ENCODE measurements around the gene EPS8. TPM values are rescaled to one million over a fixed set of nuclear protein-coding genes. Genes with fewer than 3 reads are reported as not detected.
"Not testable (repeated sequence)": the region's sequence is repeated elsewhere in the genome, so short reads cannot be mapped to it uniquely, and the experiment has no call there.

Gene EPS8
- total RNA-seq, 1 donor from 2014 or later: 58.2 TPM

DNA sequence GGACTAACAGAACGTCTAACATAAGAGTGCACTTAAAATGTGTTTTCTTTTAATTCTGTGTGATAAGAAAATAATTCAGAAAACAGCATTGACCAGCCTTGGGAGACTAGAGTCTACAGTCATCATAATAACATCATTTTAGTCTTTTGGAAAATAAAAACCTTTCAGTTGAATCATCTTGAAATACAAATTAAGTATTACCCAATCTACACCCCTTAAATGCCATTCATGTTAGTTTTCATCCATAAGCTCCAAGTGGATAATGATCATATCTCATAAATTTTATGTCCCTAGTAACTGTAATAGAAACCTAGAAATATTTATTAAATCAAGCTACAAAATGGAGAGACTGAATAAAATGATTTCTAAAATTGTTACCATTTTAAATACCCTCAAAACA is 32.4 kb downstream of the EPS8 start:
- no peak for ATAC-seq
- TF ChIP-seq, protein P1, sequence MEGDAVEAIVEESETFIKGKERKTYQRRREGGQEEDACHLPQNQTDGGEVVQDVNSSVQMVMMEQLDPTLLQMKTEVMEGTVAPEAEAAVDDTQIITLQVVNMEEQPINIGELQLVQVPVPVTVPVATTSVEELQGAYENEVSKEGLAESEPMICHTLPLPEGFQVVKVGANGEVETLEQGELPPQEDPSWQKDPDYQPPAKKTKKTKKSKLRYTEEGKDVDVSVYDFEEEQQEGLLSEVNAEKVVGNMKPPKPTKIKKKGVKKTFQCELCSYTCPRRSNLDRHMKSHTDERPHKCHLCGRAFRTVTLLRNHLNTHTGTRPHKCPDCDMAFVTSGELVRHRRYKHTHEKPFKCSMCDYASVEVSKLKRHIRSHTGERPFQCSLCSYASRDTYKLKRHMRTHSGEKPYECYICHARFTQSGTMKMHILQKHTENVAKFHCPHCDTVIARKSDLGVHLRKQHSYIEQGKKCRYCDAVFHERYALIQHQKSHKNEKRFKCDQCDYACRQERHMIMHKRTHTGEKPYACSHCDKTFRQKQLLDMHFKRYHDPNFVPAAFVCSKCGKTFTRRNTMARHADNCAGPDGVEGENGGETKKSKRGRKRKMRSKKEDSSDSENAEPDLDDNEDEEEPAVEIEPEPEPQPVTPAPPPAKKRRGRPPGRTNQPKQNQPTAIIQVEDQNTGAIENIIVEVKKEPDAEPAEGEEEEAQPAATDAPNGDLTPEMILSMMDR (IDR thresholded peaks at IDR 0.05): no peak
- no peak for DNase-seq
- Histone ChIP-seq H3K36me3 (no peaks in the 10 kb centered on the region), H3K4me1 (no peaks in the 10 kb centered on the region), H3K27me3 (no peaks in the 10 kb centered on the region), H3K27ac (no peak overlapping the region), H3K9me3 (no peaks in the 10 kb centered on the region), H3K4me3 (no peak overlapping the region)
- intact Hi-C loops (cut with DNase I): no loop called here

DNA sequence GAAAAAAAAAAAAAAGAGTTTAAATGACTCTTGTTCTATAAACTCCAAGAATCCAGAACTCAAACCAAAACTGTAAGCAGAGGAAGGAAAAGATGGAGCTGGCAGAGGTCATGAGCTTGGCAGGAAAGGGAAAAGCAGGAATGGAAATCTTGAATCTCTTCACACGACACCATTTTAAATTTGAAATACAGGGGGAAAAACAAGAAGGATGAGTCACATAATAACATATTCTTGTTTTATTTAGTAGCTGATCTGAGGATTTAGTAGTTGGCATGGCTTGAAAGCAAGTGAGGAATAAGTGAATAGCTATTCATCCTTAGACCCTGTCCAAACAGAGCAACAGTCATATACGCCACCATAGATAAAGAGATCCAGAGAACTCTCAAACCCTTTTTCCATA is 35.0 kb downstream of the EPS8 start:
- Histone ChIP-seq H3K27me3 (no peaks in the 10 kb centered on the region), H3K4me3 (no peak overlapping the region), H3K27ac (no peak overlapping the region), H3K4me1 (no peaks in the 10 kb centered on the region), H3K9me3 (no peaks in the 10 kb centered on the region), H3K36me3 (no peaks in the 10 kb centered on the region)
- ATAC-seq (no peak), DNase-seq (no peak)
- TF ChIP-seq, protein P1 (IDR thresholded peaks at IDR 0.05): no peak
- intact Hi-C loops (cut with DNase I): no loop called here

DNA sequence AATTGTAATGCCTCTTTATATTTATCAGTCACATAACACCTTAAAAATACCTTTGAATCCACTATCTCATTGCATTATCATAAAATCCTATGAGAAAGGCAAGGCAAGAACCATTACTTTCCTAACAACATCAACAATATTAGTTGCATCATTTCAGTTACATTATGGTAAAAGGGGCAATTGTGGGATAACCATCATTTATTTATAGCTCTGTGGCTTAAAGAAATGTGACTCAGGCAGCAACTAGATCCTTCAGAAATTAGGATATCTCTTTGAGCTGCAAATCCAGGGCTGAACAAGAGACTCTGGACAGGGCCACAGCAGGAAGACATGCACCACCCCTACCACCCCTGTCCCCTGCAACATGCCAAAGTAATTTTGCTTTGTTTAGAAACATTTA is 36.4 kb downstream of the EPS8 start:
- Histone ChIP-seq H3K9me3 (no peaks in the 10 kb centered on the region), H3K4me1 (no peaks in the 10 kb centered on the region), H3K27ac (no peak overlapping the region), H3K4me3 (no peak overlapping the region), H3K27me3 (no peaks in the 10 kb centered on the region), H3K36me3 (no peaks in the 10 kb centered on the region)
- TF ChIP-seq, protein P1 (IDR thresholded peaks at IDR 0.05): no peak
- no peak for ATAC-seq
- intact Hi-C loops (cut with DNase I): no loop called here
- no peak for DNase-seq

DNA sequence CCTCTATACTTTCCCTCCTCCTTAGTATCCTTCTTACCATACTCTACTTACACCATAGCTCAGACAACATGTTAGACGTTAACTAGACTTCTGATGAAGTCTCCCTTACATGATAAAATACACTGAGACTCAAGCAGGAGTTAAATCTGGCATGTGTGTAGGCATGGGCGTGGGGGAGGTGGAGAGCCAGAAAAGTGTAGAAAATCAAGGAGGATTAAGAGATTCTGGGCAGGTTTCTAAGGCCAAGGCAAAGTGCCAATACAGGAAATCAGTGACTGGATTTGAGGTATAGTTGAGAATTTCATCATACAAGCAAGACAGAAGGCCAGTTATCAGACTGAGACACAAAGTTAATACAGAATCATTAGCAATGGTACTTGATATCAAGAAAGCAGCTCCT is 37.4 kb downstream of the EPS8 start:
- TF ChIP-seq, protein P1 (IDR thresholded peaks at IDR 0.05): no peak
- no peaks in the 10 kb centered on the region for H3K36me3 ChIP-seq
- ATAC-seq (no peak), DNase-seq (no peak)
- no peaks in the 10 kb centered on the region for H3K4me1 ChIP-seq
- H3K4me3 ChIP-seq: no peak overlapping the region
- H3K27me3 ChIP-seq: no peaks in the 10 kb centered on the region
- no peak overlapping the region for H3K27ac ChIP-seq
- no peaks in the 10 kb centered on the region for H3K9me3 ChIP-seq
- intact Hi-C loops (cut with DNase I): no loop called here

DNA sequence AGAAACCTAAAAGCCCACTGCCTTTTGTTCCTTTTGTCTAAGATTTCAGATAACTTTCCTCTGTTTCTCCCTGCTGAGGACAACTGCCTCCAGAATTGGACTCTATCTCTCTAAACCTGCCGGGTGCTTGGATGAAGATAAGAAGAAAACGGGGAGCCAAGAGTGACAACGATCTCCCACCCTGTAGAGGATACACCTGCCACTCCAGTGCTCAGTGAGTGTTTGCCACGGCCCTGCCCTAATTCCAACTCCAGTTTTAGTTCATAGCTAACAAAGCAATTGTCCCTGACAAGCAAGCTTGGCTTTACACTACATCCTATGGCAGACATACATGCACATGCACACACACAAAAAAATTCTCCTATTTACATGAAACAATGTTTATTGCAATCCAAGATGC is 39.3 kb downstream of the EPS8 start:
- H3K4me1 ChIP-seq: no peaks in the 10 kb centered on the region
- no peaks in the 10 kb centered on the region for H3K36me3 ChIP-seq
- H3K9me3 ChIP-seq: no peaks in the 10 kb centered on the region
- intact Hi-C loops (cut with DNase I): no loop called here
- TF ChIP-seq, protein P1 (IDR thresholded peaks at IDR 0.05): no peak
- no peak overlapping the region for H3K4me3 ChIP-seq
- H3K27me3 ChIP-seq: no peaks in the 10 kb centered on the region
- DNase-seq: no peak
- ATAC-seq: no peak
- no peak overlapping the region for H3K27ac ChIP-seq

DNA sequence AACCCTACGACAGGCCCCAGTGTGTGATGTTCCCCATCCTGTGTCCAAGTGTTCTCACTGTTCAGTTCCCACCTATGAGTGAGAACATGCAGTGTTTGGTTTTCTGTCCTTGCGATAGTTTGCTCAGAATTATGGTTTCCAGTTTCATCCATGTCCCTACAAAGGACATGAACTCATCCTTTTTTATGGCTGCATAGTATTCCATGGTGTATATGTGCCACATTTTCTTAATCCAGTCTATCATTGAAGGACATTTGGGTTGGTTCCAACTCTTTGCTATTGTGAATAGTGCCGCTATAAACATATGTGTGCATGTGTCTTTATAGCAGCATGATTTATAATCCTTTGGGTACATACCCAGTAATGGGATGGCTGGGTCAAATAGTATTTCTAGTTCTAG is 47.3 kb downstream of the EPS8 start:
- not testable (repeated sequence) for DNase-seq

More for the DNA sequence above, 47.3 kb downstream of the EPS8 start:
- H3K27ac ChIP-seq; H3K36me3 ChIP-seq; H3K4me3 ChIP-seq; H3K27me3 ChIP-seq; intact Hi-C loops (cut with DNase I); ATAC-seq; H3K4me1 ChIP-seq; H3K9me3 ChIP-seq: not testable (repeated sequence)
